HG03342 (cell line): ENCODE measurements around the gene CATSPER1.

Source experiments
- ATAC-seq: cut with Tn5 transposase; IDR thresholded peaks from one replicate; pipeline ENCODE4 v1.9.1; 2021; ENCODE audit warnings: mild to moderate bottlenecking, moderate library complexity; ENCODE audit not compliant: unreplicated experiment

The CATSPER1 gene

GRCh38 chr11:66003291-66003690, 23.0 kb downstream of the CATSPER1 start:
- ATAC-seq: no peak

- ATAC-seq: peak; percentile 33
Measured at GRCh38 chr11:66002648-66003225, 23.5 kb downstream of the CATSPER1 start.

- ATAC-seq: peak; percentile 84
Measured at GRCh38 chr11:66001942-66002647, 24.2 kb downstream of the CATSPER1 start, which contains the start of the genes BANF1 and EIF1AD. Gene BANF1, plus strand, starts transcription at chr11:66002503. Its CDS starts 748 bp downstream, at chr11:66003251. Gene EIF1AD, minus strand, starts transcription at chr11:66002157. Its CDS starts 1,768 bp downstream, at chr11:66000389.

- ATAC-seq: no peak
Measured at GRCh38 chr11:65997286-65997685, 29.0 kb downstream of the CATSPER1 start.

- no peak for ATAC-seq
Measured at GRCh38 chr11:65992056-65992455, 34.2 kb downstream of the CATSPER1 start.

GRCh38 chr11:65988791-65989592, 37.3 kb downstream of the CATSPER1 start:
- ATAC-seq: peak; percentile 91

GRCh38 chr11:65987336-65987735, 38.9 kb downstream of the CATSPER1 start:
- no peak for ATAC-seq

GRCh38 chr11:65983589-65983987, 42.7 kb downstream of the CATSPER1 start:
- no peak for ATAC-seq

- no peak for ATAC-seq
Measured at GRCh38 chr11:65982824-65983588, 43.3 kb downstream of the CATSPER1 start.

- no peak for ATAC-seq
Measured at GRCh38 chr11:65981972-65982823, 44.1 kb downstream of the CATSPER1 start.

GRCh38 chr11:65981101-65981740, 45.1 kb downstream of the CATSPER1 start:
- ATAC-seq: no peak

- ATAC-seq: no peak
Measured at GRCh38 chr11:65979261-65979759, 47.0 kb downstream of the CATSPER1 start.

GRCh38 chr11:65978391-65979238, 47.7 kb downstream of the CATSPER1 start:
- ATAC-seq: no peak

GRCh38 chr11:65977621-65978390, 48.5 kb downstream of the CATSPER1 start:
- no peak for ATAC-seq

GRCh38 chr11:65976216-65977176, 49.8 kb downstream of the CATSPER1 start:
- no peak for ATAC-seq

GRCh38 chr11:65975771-65976170, 50.5 kb downstream of the CATSPER1 start:
- ATAC-seq: no peak
